Left renal pelvis (tissue), 4 donors: ENCODE measurements around the gene SPHK1. TPM values are rescaled to one million over a fixed set of nuclear protein-coding genes. Genes with fewer than 3 reads are reported as not detected.

ENCODE experiments used
- DNase-seq, 4 donors: peaks; one replicate each; pipeline ENCODE4 v3.0.0-alpha.2; 2013; ENCODE audit warnings: low read depth in 4 of 4, low spot score in 3 of 4
- polyA plus RNA-seq, 4 donors: library from polyadenylated mRNA; unstranded; fragments of 120-200 nt; gene quantifications; one replicate each; pipeline ENCODE4 v1.2.1, GENCODE V29; 2013; ENCODE audit not compliant: insufficient read length in 4 of 4

SPHK1 gene
- polyA plus RNA-seq, 4 donors = 2.1 to 2.7 (median 2.2) TPM

- DNase-seq = no peak
Measured at GRCh38 chr17:76405607-76405966, 21.2 kb downstream of the SPHK1 start.

- no peak for DNase-seq
Measured at GRCh38 chr17:76405967-76406647, 21.7 kb downstream of the SPHK1 start.

- no peak for DNase-seq
Measured at GRCh38 chr17:76407509-76407908, 23.1 kb downstream of the SPHK1 start.

- DNase-seq = no peak
Measured at GRCh38 chr17:76408037-76408849, 23.8 kb downstream of the SPHK1 start.

- DNase-seq = no peak
Measured at GRCh38 chr17:76410328-76410965, 26.0 kb downstream of the SPHK1 start.

- DNase-seq = no peak
Measured at GRCh38 chr17:76411247-76411646, 26.8 kb downstream of the SPHK1 start.

- DNase-seq = no peak
Measured at GRCh38 chr17:76414334-76415295, 30.2 kb downstream of the SPHK1 start.

GRCh38 chr17:76415786-76416185, 31.4 kb downstream of the SPHK1 start:
- no peak for DNase-seq

- no peak for DNase-seq
Measured at GRCh38 chr17:76416457-76416856, 32.0 kb downstream of the SPHK1 start.

- no peak for DNase-seq
Measured at GRCh38 chr17:76416899-76417298, 32.5 kb downstream of the SPHK1 start.

GRCh38 chr17:76417499-76418143, 33.2 kb downstream of the SPHK1 start:
- no peak for DNase-seq

- DNase-seq = no peak
Measured at GRCh38 chr17:76419576-76420260, 35.3 kb downstream of the SPHK1 start.

GRCh38 chr17:76420356-76421043, 36.1 kb downstream of the SPHK1 start:
- no peak for DNase-seq

GRCh38 chr17:76421044-76421407, 36.6 kb downstream of the SPHK1 start:
- DNase-seq = no peak

- no peak for DNase-seq
Measured at GRCh38 chr17:76422406-76422805, 38.0 kb downstream of the SPHK1 start.

- no peak for DNase-seq
Measured at GRCh38 chr17:76422860-76423259, 38.5 kb downstream of the SPHK1 start.

GRCh38 chr17:76426853-76427252, 42.4 kb downstream of the SPHK1 start:
- no peak for DNase-seq

- no peak for DNase-seq
Measured at GRCh38 chr17:76427501-76428231, 43.3 kb downstream of the SPHK1 start.
